Vagina (tissue), 2 donors: ENCODE data around the gene GDF7.

Experiments used
- POLR2A ChIP-seq, 2 donors: fragments of 450-650 bp; IDR thresholded peaks; one replicate each; pipeline ENCODE4 v1.6.1; 2017; ENCODE audit warnings: antibody characterized with exemption in 2 of 2, mild to moderate bottlenecking in 2 of 2, moderate library complexity in 2 of 2
- TF ChIP-seq, protein P1 (sequence below), 3 experiments: fragments of 450-650 bp in 2 of 3; fragments of 200-600 bp in 1 of 3; sonication (generic) in 1 of 3; IDR thresholded peaks; one replicate each; pipeline ENCODE4 v1.5.1; 2017 to 2019; ENCODE audit warnings: antibody characterized with exemption in 3 of 3, mild to moderate bottlenecking in 2 of 3, moderate library complexity in 2 of 3

- TF ChIP-seq, protein P1, sequence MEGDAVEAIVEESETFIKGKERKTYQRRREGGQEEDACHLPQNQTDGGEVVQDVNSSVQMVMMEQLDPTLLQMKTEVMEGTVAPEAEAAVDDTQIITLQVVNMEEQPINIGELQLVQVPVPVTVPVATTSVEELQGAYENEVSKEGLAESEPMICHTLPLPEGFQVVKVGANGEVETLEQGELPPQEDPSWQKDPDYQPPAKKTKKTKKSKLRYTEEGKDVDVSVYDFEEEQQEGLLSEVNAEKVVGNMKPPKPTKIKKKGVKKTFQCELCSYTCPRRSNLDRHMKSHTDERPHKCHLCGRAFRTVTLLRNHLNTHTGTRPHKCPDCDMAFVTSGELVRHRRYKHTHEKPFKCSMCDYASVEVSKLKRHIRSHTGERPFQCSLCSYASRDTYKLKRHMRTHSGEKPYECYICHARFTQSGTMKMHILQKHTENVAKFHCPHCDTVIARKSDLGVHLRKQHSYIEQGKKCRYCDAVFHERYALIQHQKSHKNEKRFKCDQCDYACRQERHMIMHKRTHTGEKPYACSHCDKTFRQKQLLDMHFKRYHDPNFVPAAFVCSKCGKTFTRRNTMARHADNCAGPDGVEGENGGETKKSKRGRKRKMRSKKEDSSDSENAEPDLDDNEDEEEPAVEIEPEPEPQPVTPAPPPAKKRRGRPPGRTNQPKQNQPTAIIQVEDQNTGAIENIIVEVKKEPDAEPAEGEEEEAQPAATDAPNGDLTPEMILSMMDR (IDR thresholded peaks at IDR 0.05): no peak
- TF ChIP-seq POLR2A (IDR thresholded peaks at IDR 0.05): no peak
Measured at GRCh38 chr2:20619624-20620024, 47.3 kb upstream of the GDF7 start.
